Measurements from ENCODE around the gene OXTR. TPM values are rescaled to one million over a fixed set of nuclear protein-coding genes. Genes with fewer than 3 reads are reported as not detected.

Gene OXTR
- total RNA-seq, 3 donors from 2014 or later, result 0.32 to 250 (median 105) TPM

GRCh38 chr3:8764528-8764927 lies 4.9 kb downstream of the OXTR start:
- intact Hi-C loops (cut with DNase I; ENCODE audit: low total_unique reads), result no loop called here
- no peak for DNase-seq (ENCODE audit: low spot score in 2 of 2)
- TF ChIP-seq POLR2AphosphoS5 (IDR thresholded peaks at IDR 0.05) (no peak), CTCF (IDR thresholded peaks at IDR 0.05) (no peak), POLR2A (IDR thresholded peaks at IDR 0.05) (no peak)

GRCh38 chr3:8762607-8763377 lies 6.6 kb downstream of the OXTR start:
- Histone ChIP-seq H3K4me1 (peaks cover 0 to 5% of the 10 kb centered on the region in 2 donors), H3K27me3 (peaks cover 0 to 21% of the 10 kb centered on the region in 2 donors), H3K9me3 (no peaks in the 10 kb centered on the region), H3K4me3 (peak overlapping the region in 2 of 3 donors; percentile 59 to 75), H3K27ac (peak overlapping the region in 1 of 2 donors; percentile 12), H3K36me3 (no peaks in the 10 kb centered on the region)
- TF ChIP-seq POLR2A (IDR thresholded peaks at IDR 0.05) (no peak), POLR2AphosphoS5 (IDR thresholded peaks at IDR 0.05) (no peak), CTCF (IDR thresholded peaks at IDR 0.05) (no peak)
- intact Hi-C loops (cut with DNase I; ENCODE audit: low total_unique reads), result no loop called here
- peak in 1 of 2 donors; percentile 50 for DNase-seq (ENCODE audit: low spot score in 2 of 2)

More at GRCh38 chr3:8764528-8764927, 4.9 kb downstream of the OXTR start:
- Histone ChIP-seq H3K4me3 (peak overlapping the region in 2 of 3 donors; percentile 59 to 75), H3K4me1 (peaks cover 0 to 13% of the 10 kb centered on the region in 2 donors), H3K27me3 (peaks cover 5 to 38% of the 10 kb centered on the region in 2 donors), H3K27ac (no peak overlapping the region), H3K36me3 (no peaks in the 10 kb centered on the region), H3K9me3 (no peaks in the 10 kb centered on the region)

GRCh38 chr3:8761866-8762265 lies 7.5 kb downstream of the OXTR start:
- Histone ChIP-seq H3K27ac (peak overlapping the region in 1 of 2 donors; percentile 12), H3K36me3 (no peaks in the 10 kb centered on the region), H3K4me1 (no peaks in the 10 kb centered on the region), H3K9me3 (no peaks in the 10 kb centered on the region), H3K4me3 (peak overlapping the region in 2 of 3 donors; percentile 59 to 75), H3K27me3 (peaks cover 0 to 11% of the 10 kb centered on the region in 2 donors)
- peak in 1 of 2 donors; percentile 18 for DNase-seq (ENCODE audit: low spot score in 2 of 2)
- intact Hi-C loops (cut with DNase I; ENCODE audit: low total_unique reads), result no loop called here
- TF ChIP-seq POLR2A (IDR thresholded peaks at IDR 0.05) (no peak), CTCF (IDR thresholded peaks at IDR 0.05) (no peak), POLR2AphosphoS5 (IDR thresholded peaks at IDR 0.05) (no peak)

GRCh38 chr3:8760506-8760905 lies 8.9 kb downstream of the OXTR start:
- no peaks in the 10 kb centered on the region for H3K4me1 ChIP-seq
- intact Hi-C loops (cut with DNase I; ENCODE audit: low total_unique reads), result no loop called here
- DNase-seq (ENCODE audit: low spot score in 2 of 2), result peak in 1 of 2 donors; percentile 70
- H3K27me3 ChIP-seq, result peaks cover 0 to 4% of the 10 kb centered on the region in 2 donors
- H3K36me3 ChIP-seq, result no peaks in the 10 kb centered on the region
- H3K9me3 ChIP-seq, result no peaks in the 10 kb centered on the region
- no peak overlapping the region for H3K27ac ChIP-seq
- peak overlapping the region in 1 of 3 donors; percentile 75 for H3K4me3 ChIP-seq
- TF ChIP-seq POLR2A (IDR thresholded peaks at IDR 0.05), result no peak
- no peak for TF ChIP-seq CTCF (IDR thresholded peaks at IDR 0.05)
- TF ChIP-seq POLR2AphosphoS5 (IDR thresholded peaks at IDR 0.05), result no peak

- peaks cover 0 to 4% of the 10 kb centered on the region in 2 donors for H3K27me3 ChIP-seq
- intact Hi-C loops (cut with DNase I; ENCODE audit: low total_unique reads), result no loop called here
- no peak for DNase-seq (ENCODE audit: low spot score in 2 of 2)
- H3K9me3 ChIP-seq, result no peaks in the 10 kb centered on the region
- H3K36me3 ChIP-seq, result no peaks in the 10 kb centered on the region
- peak overlapping the region in 1 of 3 donors; percentile 75 for H3K4me3 ChIP-seq
- no peaks in the 10 kb centered on the region for H3K4me1 ChIP-seq
- H3K27ac ChIP-seq, result no peak overlapping the region
- TF ChIP-seq POLR2AphosphoS5 (IDR thresholded peaks at IDR 0.05), result no peak
- no peak for TF ChIP-seq CTCF (IDR thresholded peaks at IDR 0.05)
- no peak for TF ChIP-seq POLR2A (IDR thresholded peaks at IDR 0.05)
Measured at GRCh38 chr3:8760091-8760490, 9.3 kb downstream of the OXTR start.
